HCT116 (cell line): ENCODE results near the gene MYADML2. TPM values are rescaled to one million over a fixed set of nuclear protein-coding genes. Genes with fewer than 3 reads are reported as not detected.

Experiments used
- ATAC-seq: fragments of 200-7000 bp; cut with Tn5 transposase; 2 replicates; pipeline ENCODE4 v1.9.1; 2020; ENCODE audit warnings: mild to moderate bottlenecking, moderate library complexity
- BruUV-seq: library from RNA; stranded (reverse); fragments of 400-500 nt; replicated peaks from 2 replicates; lab custom pipeline; 2021; lab: Mats Ljungman, UMichigan
- CTCF ChIA-PET: fragments of 300-600 bp; sonication (Branson Sonifier 250); formaldehyde crosslinking; loops from one replicate; lab custom pipeline; 2021; ENCODE audit warnings: antibody characterized with exemption; lab: Charles Lee
- POLR2A ChIA-PET: fragments of 300-600, 350-600 bp; sonication (Branson Sonifier 250); formaldehyde crosslinking; loops from one replicate; lab custom pipeline; 2021; ENCODE audit warnings: antibody characterized with exemption; lab: Charles Lee
- RAD21 ChIA-PET, 2 experiments: fragments of 300-600 bp; sonication (Branson Sonifier 250); formaldehyde crosslinking; loops; one replicate each; lab custom pipeline; 2023; ENCODE audit warnings: low total read pairs in 2 of 2; ENCODE audit not compliant: uncharacterized antibody in 2 of 2, unreplicated experiment in 2 of 2, low non-redundant PET in 1 of 2; lab: Charles Lee
- DNase-seq: peaks from one replicate; pipeline ENCODE4 v3.0.0-alpha.2; 2010; ENCODE audit warnings: low read depth, low spot score
- H2AFZ ChIP-seq: fragments of 200-600 bp; shearing (Covaris generic), sonication (generic); 2 replicates; pipeline ENCODE4 v1.6.1; 2017; ENCODE audit warnings: low read depth, mixed run types, mixed read lengths, antibody characterized with exemption, low read length; ENCODE audit not compliant: poor library complexity, severe bottlenecking
- H3K27ac ChIP-seq: 2 replicates; pipeline ENCODE4 v1.5.1; 2012; ENCODE audit warnings: low read depth, low read length
- H3K27me3 ChIP-seq: fragments of 200-600 bp; sonication (generic); 2 replicates; pipeline ENCODE4 v1.6.1; 2016; ENCODE audit warnings: mixed run types, low read length, mixed read lengths; ENCODE audit not compliant: insufficient read depth
- H3K36me3 ChIP-seq, 2 experiments: fragments of 200-500 bp in 1 of 2; fragments of 200-600 bp in 1 of 2; sonication (Bioruptor generic) in 1 of 2; sonication (generic) in 1 of 2; 2 replicates each; pipeline versions ENCODE4 v1.5.1 to v1.6.1; 2014 to 2016; ENCODE audit warnings: low read length in 2 of 2, inconsistent platforms in 1 of 2, mixed read lengths in 1 of 2, mixed run types in 1 of 2; ENCODE audit not compliant: insufficient read depth in 2 of 2, control insufficient read depth in 1 of 2
- H3K4me1 ChIP-seq, 2 experiments: fragments of 200-600 bp in 1 of 2; sonication (generic) in 1 of 2; 2 replicates each; pipeline versions ENCODE4 v1.5.1 to v1.6.1; 2012 to 2017; ENCODE audit warnings: low read length in 2 of 2, inconsistent platforms in 1 of 2, mild to moderate bottlenecking in 1 of 2, mixed read lengths in 1 of 2, mixed run types in 1 of 2, moderate library complexity in 1 of 2; ENCODE audit not compliant: insufficient read depth in 2 of 2, control insufficient read depth in 1 of 2
- H3K4me2 ChIP-seq: fragments of 200-600 bp; sonication (generic); 2 replicates; pipeline ENCODE4 v1.6.1; 2017; ENCODE audit warnings: mixed run types, low read length, mixed read lengths
- H3K4me3 ChIP-seq, 2 experiments: fragments of 200-600 bp in 1 of 2; sonication (generic) in 1 of 2; replicated peaks in 1 of 2; 2 replicates each; pipeline ENCODE4 v1.5.1; 2011 to 2016; ENCODE audit warnings: low read length in 2 of 2, control low read depth in 1 of 2, low read depth in 1 of 2, mild to moderate bottlenecking in 1 of 2, mixed read lengths in 1 of 2, mixed run types in 1 of 2
- H3K79me2 ChIP-seq: fragments of 200-600 bp; sonication (generic); 2 replicates; pipeline ENCODE4 v1.6.1; 2017; ENCODE audit warnings: mild to moderate bottlenecking, mixed run types, low read length, moderate library complexity, mixed read lengths; ENCODE audit not compliant: insufficient read depth
- H3K9ac ChIP-seq: fragments of 200-600 bp; sonication (generic); 2 replicates; pipeline ENCODE4 v1.6.1; 2016; ENCODE audit warnings: low read length, mixed read lengths
- H3K9me2 ChIP-seq: fragments of 200-600 bp; sonication (generic), shearing (Covaris generic); 2 replicates; pipeline ENCODE4 v1.6.1; 2017; ENCODE audit warnings: mixed run types, mild to moderate bottlenecking, moderate library complexity; ENCODE audit not compliant: insufficient read depth
- H3K9me3 ChIP-seq, 2 experiments: fragments of 200-500 bp in 1 of 2; fragments of 200-600 bp in 1 of 2; sonication (Bioruptor generic) in 1 of 2; sonication (generic) in 1 of 2; 2 replicates each; pipeline ENCODE4 v1.6.1; 2014 to 2017; ENCODE audit warnings: low read length in 2 of 2, mixed read lengths in 2 of 2, inconsistent platforms in 1 of 2, low read depth in 1 of 2, mild to moderate bottlenecking in 1 of 2, mixed run types in 1 of 2, moderate library complexity in 1 of 2; ENCODE audit not compliant: control insufficient read depth in 1 of 2, insufficient read depth in 1 of 2
- H4K20me1 ChIP-seq: fragments of 200-600 bp; sonication (generic), shearing (Covaris generic); 2 replicates; pipeline ENCODE4 v1.6.1; 2017; ENCODE audit warnings: mixed run types, mild to moderate bottlenecking, moderate library complexity; ENCODE audit not compliant: insufficient read depth
- CTCF ChIP-seq, 3 experiments: fragments of 200-600 bp in 1 of 3; sonication (generic) in 1 of 3; IDR thresholded peaks in 2 of 3; conservative IDR thresholded peaks in 1 of 3; 2 replicates each; pipeline ENCODE4 v1.5.1; 2012 to 2017; ENCODE audit warnings: low read depth in 2 of 3, low read length in 2 of 3, antibody characterized with exemption in 1 of 3, borderline replicate concordance in 1 of 3, control low read depth in 1 of 3, mild to moderate bottlenecking in 1 of 3, mixed read lengths in 1 of 3, mixed run types in 1 of 3, moderate library complexity in 1 of 3; ENCODE audit not compliant: insufficient read depth in 1 of 3
- EGR1 ChIP-seq: IDR thresholded peaks from 2 replicates; pipeline ENCODE4 v1.6.1; 2012; ENCODE audit warnings: low read depth
- EZH2phosphoT487 ChIP-seq: fragments of 200-600 bp; IDR thresholded peaks from 2 replicates; pipeline ENCODE4 v1.6.1; 2018; ENCODE audit warnings: antibody characterized with exemption, borderline replicate concordance
- FOSL1 ChIP-seq: IDR thresholded peaks from 2 replicates; pipeline ENCODE4 v1.6.1; 2012; ENCODE audit warnings: low read depth
- JUND ChIP-seq: IDR thresholded peaks from 2 replicates; pipeline ENCODE4 v1.6.1; 2012
- POLR2A ChIP-seq: IDR thresholded peaks from 2 replicates; pipeline ENCODE4 v1.7.0; 2011; ENCODE audit warnings: borderline replicate concordance; ENCODE audit not compliant: insufficient read depth, insufficient read length; ENCODE audit errors: extremely low read depth
- RAD21 ChIP-seq: IDR thresholded peaks from 2 replicates; pipeline ENCODE4 v1.6.1; 2012; ENCODE audit warnings: low read depth, mild to moderate bottlenecking
- SP1 ChIP-seq: IDR thresholded peaks from 2 replicates; pipeline ENCODE4 v1.6.1; 2012; ENCODE audit warnings: low read depth
- SRF ChIP-seq: IDR thresholded peaks from 2 replicates; pipeline ENCODE4 v1.6.1; 2012; ENCODE audit warnings: low read depth
- YY1 ChIP-seq: IDR thresholded peaks from 2 replicates; pipeline ENCODE4 v1.6.1; 2011; ENCODE audit warnings: low read length, low read depth, moderate library complexity, mild to moderate bottlenecking; ENCODE audit not compliant: insufficient replicate concordance; ENCODE audit errors: extremely low read depth
- intact Hi-C: fragments of 100-400 bp; cut with micrococcal nuclease; formaldehyde crosslinking; loops from 2 replicates; pipeline ENCODE4 v1.10.0; 2022
- total RNA-seq: library from RNA; stranded (reverse); gene quantifications from one replicate; pipeline ENCODE4 v1.2.1, GENCODE V29; 2021; ENCODE audit not compliant: unreplicated experiment
- TF ChIP-seq, protein P1 (sequence below): IDR thresholded peaks from 2 replicates; pipeline ENCODE4 v1.6.1; 2012; ENCODE audit warnings: low read depth

MYADML2 gene
- total RNA-seq, 1 experiment from 2014 or later, result not detected

GRCh38 chr17:81961521-81962498 is 14.8 kb upstream of the MYADML2 start:
- TF ChIP-seq EGR1 (no peak), JUND (no peak), YY1 (no peak), POLR2A (no peak), EZH2phosphoT487 (no peak), SP1 (no peak), CTCF (IDR thresholded peaks at IDR 0.05 in 2 of 3, conservative IDR thresholded peaks at IDR 0.05 in 1 of 3; ENCODE audit: borderline replicate concordance in 1 of 3, insufficient read depth in 1 of 3, low read depth in 2 of 3, low read length in 2 of 3) (no peak), SRF (no peak), FOSL1 (no peak), RAD21 (no peak)
- TF ChIP-seq, protein P1, sequence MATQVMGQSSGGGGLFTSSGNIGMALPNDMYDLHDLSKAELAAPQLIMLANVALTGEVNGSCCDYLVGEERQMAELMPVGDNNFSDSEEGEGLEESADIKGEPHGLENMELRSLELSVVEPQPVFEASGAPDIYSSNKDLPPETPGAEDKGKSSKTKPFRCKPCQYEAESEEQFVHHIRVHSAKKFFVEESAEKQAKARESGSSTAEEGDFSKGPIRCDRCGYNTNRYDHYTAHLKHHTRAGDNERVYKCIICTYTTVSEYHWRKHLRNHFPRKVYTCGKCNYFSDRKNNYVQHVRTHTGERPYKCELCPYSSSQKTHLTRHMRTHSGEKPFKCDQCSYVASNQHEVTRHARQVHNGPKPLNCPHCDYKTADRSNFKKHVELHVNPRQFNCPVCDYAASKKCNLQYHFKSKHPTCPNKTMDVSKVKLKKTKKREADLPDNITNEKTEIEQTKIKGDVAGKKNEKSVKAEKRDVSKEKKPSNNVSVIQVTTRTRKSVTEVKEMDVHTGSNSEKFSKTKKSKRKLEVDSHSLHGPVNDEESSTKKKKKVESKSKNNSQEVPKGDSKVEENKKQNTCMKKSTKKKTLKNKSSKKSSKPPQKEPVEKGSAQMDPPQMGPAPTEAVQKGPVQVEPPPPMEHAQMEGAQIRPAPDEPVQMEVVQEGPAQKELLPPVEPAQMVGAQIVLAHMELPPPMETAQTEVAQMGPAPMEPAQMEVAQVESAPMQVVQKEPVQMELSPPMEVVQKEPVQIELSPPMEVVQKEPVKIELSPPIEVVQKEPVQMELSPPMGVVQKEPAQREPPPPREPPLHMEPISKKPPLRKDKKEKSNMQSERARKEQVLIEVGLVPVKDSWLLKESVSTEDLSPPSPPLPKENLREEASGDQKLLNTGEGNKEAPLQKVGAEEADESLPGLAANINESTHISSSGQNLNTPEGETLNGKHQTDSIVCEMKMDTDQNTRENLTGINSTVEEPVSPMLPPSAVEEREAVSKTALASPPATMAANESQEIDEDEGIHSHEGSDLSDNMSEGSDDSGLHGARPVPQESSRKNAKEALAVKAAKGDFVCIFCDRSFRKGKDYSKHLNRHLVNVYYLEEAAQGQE, result no peak
- Histone ChIP-seq H3K9me2 (no peaks in the 10 kb centered on the region), H3K4me1 (peaks cover 11 to 20% of the 10 kb centered on the region in 2 experiments), H3K27ac (peak overlapping the region; percentile 26; the same call in 1 of the 2 replicates), H3K79me2 (no peaks in the 10 kb centered on the region), H3K36me3 (no peaks in the 10 kb centered on the region), H2AFZ (no peak overlapping the region), H3K4me2 (no peak overlapping the region), H3K9me3 (no peaks in the 10 kb centered on the region), H3K4me3 (no peak overlapping the region), H4K20me1 (no peaks in the 10 kb centered on the region), H3K27me3 (no peaks in the 10 kb centered on the region), H3K9ac (no peak overlapping the region)
- ChIA-PET CTCF (interaction anchor here (1.4 to 3.1 kb wide), 5 partner anchors 17 to 61 kb away, joined by 3 to 151 read pairs (median 7); partner anchors contain the start of genes CENPX and LRRC45), RAD21 (interaction anchor here in 1 of 2 experiments (2.4 kb wide), 1 partner anchor 60 kb away, joined by 50 read pairs; the partner anchor contains the start of genes CENPX and LRRC45), POLR2A (no interaction called here)
- no peak for DNase-seq
- intact Hi-C loops, result no loop called here
- ATAC-seq, result no peak; the same call in 1 of the 2 replicates
- BruUV-seq, result no TSS peak
